Right lobe of liver (tissue), 6 donors: ENCODE measurements around the gene SPIRE1. TPM values are rescaled to one million over a fixed set of nuclear protein-coding genes. Genes with fewer than 3 reads are reported as not detected.
A peak's percentile ranks its signal among the peaks of the same experiment; 100 is the strongest.

ENCODE experiments used
- ATAC-seq, 4 donors: fragments of 200-7000 bp; cut with Tn5 transposase; one replicate each; pipeline ENCODE4 v1.9.1; 2020; ENCODE audit warnings: mild to moderate bottlenecking in 4 of 4, moderate library complexity in 4 of 4
- DNase-seq, 3 donors: peaks; one replicate each; pipeline ENCODE4 v3.0.0-alpha.2; 2020
- H3K27ac ChIP-seq, 3 donors: fragments of 200-600 bp; one replicate each; pipeline ENCODE4 v1.8.0; 2022
- H3K27me3 ChIP-seq, 2 donors: fragments of 200-600 bp; one replicate each; pipeline ENCODE4 v1.8.0; 2022
- H3K36me3 ChIP-seq, 4 donors: fragments of 200-600 bp; sonication (generic) in 1 of 4; one replicate each; pipeline versions ENCODE4 v1.5.1 to v1.8.0; 2017 to 2022; ENCODE audit warnings: control low read depth in 1 of 4
- H3K4me1 ChIP-seq, 4 donors: fragments of 200-600 bp; sonication (generic) in 1 of 4; one replicate each; pipeline versions ENCODE4 v1.5.1 to v1.8.0; 2017 to 2022; ENCODE audit warnings: control low read depth in 1 of 4
- H3K4me3 ChIP-seq, 3 donors: fragments of 200-600 bp; one replicate each; pipeline ENCODE4 v1.8.0; 2022
- H3K9me3 ChIP-seq, 4 donors: fragments of 200-600 bp; sonication (generic) in 1 of 4; one replicate each; pipeline versions ENCODE4 v1.5.1 to v1.8.0; 2017 to 2022; ENCODE audit warnings: control low read depth in 1 of 4
- CTCF ChIP-seq, 4 donors: fragments of 200-600 bp in 3 of 4; fragments of 450-650 bp in 1 of 4; IDR thresholded peaks; one replicate each; pipeline versions ENCODE4 v1.5.1 to v1.8.0; 2016 to 2022; ENCODE audit warnings: antibody characterized with exemption in 4 of 4, mild to moderate bottlenecking in 2 of 4
- POLR2A ChIP-seq: fragments of 450-650 bp; IDR thresholded peaks from one replicate; pipeline ENCODE4 v1.6.1; 2017; ENCODE audit warnings: antibody characterized with exemption, mild to moderate bottlenecking
- WGBS: methylation state at CpG from one replicate; pipeline ENCODE4 v1.1.6; 2018; ENCODE audit warnings: low coverage, low lambda C conversion rate; ENCODE audit not compliant: insufficient coverage; ENCODE audit errors: missing lambda C conversion rate; 5-methylcytosine and 5-hydroxymethylcytosine counted together
- intact Hi-C, 2 donors: fragments of 100-400 bp; cut with DNase I; formaldehyde crosslinking; loops; one replicate each; pipeline versions ENCODE4 v1.11.2 to v1.14.1; 2022
- total RNA-seq, 6 experiments: library from RNA; depleted of rRNA in 2 of 6; stranded (reverse); fragments of >200 nt in 2 of 6; fragmentation: NEBNext Ultra II Directional in 3 of 6; extraction: Animal tissue kit (Norgen Biotek cat#: 25700) in 3 of 6; gene quantifications; one replicate each; pipeline versions ENCODE4 v1.1.0 to v1.2.4, GENCODE V29; 2016 to 2023
- donor health status: DM: no; HTN: yes; CAD: no.
- donor health status: DM: no; HTN: no; CAD: no.
- donor health status: DM: no; HTN: no; CAD: no.
- donor health status: DM: no; HTN: yes; CAD: no.
- donor health status: DM: no; HTN: yes; CAD: no.

SPIRE1 gene
- total RNA-seq, 6 experiments from 2014 or later, result 2.2 to 19.1 (median 7.9) TPM

- DNase-seq, result no peak
Measured at GRCh38 chr18:12463191-12463590, 194.7 kb downstream of the SPIRE1 start.

GRCh38 chr18:12462242-12462641 is 195.7 kb downstream of the SPIRE1 start:
- intact Hi-C loops, result no loop called here
- no peak for DNase-seq
- Histone ChIP-seq H3K27ac (no peak overlapping the region), H3K9me3 (no peaks in the 10 kb centered on the region), H3K27me3 (no peaks in the 10 kb centered on the region), H3K36me3 (no peaks in the 10 kb centered on the region), H3K4me1 (no peaks in the 10 kb centered on the region), H3K4me3 (no peak overlapping the region)
- 95% methylated on average over 2 of the region's 2 CpGs for whole genome bisulfite sequencing
- ATAC-seq, result no peak
- TF ChIP-seq CTCF (IDR thresholded peaks at IDR 0.05) (no peak), POLR2A (no peak)

More at GRCh38 chr18:12463191-12463590, 194.7 kb downstream of the SPIRE1 start:
- H3K4me1 ChIP-seq, result no peaks in the 10 kb centered on the region
- H3K9me3 ChIP-seq, result no peaks in the 10 kb centered on the region
- no peak for TF ChIP-seq CTCF (IDR thresholded peaks at IDR 0.05)
- TF ChIP-seq POLR2A, result no peak
- no peaks in the 10 kb centered on the region for H3K36me3 ChIP-seq
- H3K27me3 ChIP-seq, result no peaks in the 10 kb centered on the region
- intact Hi-C loops, result no loop called here
- 71% methylated on average over 6 of the region's 7 CpGs for WGBS
- peak; percentile 33 to 57 (median 42) for ATAC-seq
- H3K27ac ChIP-seq, result no peak overlapping the region
- no peak overlapping the region for H3K4me3 ChIP-seq

GRCh38 chr18:12461326-12461725 is 196.6 kb downstream of the SPIRE1 start:
- 78% methylated on average over 6 of the region's 6 CpGs for WGBS
- Histone ChIP-seq H3K27ac (peak overlapping the region in 1 of 3 donors; percentile 34), H3K36me3 (no peaks in the 10 kb centered on the region)

GRCh38 chr18:12460874-12461273 is 197.0 kb downstream of the SPIRE1 start:
- Histone ChIP-seq H3K36me3 (no peaks in the 10 kb centered on the region), H3K4me3 (no peak overlapping the region), H3K27me3 (no peaks in the 10 kb centered on the region), H3K4me1 (no peaks in the 10 kb centered on the region), H3K9me3 (no peaks in the 10 kb centered on the region), H3K27ac (peak overlapping the region in 1 of 3 donors; percentile 34)
- DNase-seq, result peak; percentile 40 to 58 (median 54)
- intact Hi-C loops, result no loop called here
- ATAC-seq, result peak; percentile 85 to 96 (median 96)
- 35% methylated on average over 5 of the region's 5 CpGs for WGBS
- TF ChIP-seq POLR2A (no peak), CTCF (IDR thresholded peaks at IDR 0.05) (no peak)

More at GRCh38 chr18:12461326-12461725, 196.6 kb downstream of the SPIRE1 start:
- H3K4me1 ChIP-seq, result no peaks in the 10 kb centered on the region
- intact Hi-C loops, result no loop called here
- no peak for ATAC-seq
- H3K4me3 ChIP-seq, result no peak overlapping the region
- no peaks in the 10 kb centered on the region for H3K9me3 ChIP-seq
- H3K27me3 ChIP-seq, result no peaks in the 10 kb centered on the region
- DNase-seq, result no peak
- TF ChIP-seq POLR2A, result no peak
- no peak for TF ChIP-seq CTCF (IDR thresholded peaks at IDR 0.05)

GRCh38 chr18:12458771-12459170 is 199.1 kb downstream of the SPIRE1 start:
- H3K27ac ChIP-seq, result no peak overlapping the region
- no peak for ATAC-seq
- H3K36me3 ChIP-seq, result peaks cover 0 to 3% (median 0%) of the 10 kb centered on the region in 4 donors
- no peak for DNase-seq
- intact Hi-C loops, result no loop called here
- H3K4me1 ChIP-seq, result no peaks in the 10 kb centered on the region
- no peaks in the 10 kb centered on the region for H3K27me3 ChIP-seq
- TF ChIP-seq POLR2A, result no peak
- TF ChIP-seq CTCF (IDR thresholded peaks at IDR 0.05), result no peak
- 63% methylated on average over 7 of the region's 7 CpGs for WGBS
- no peaks in the 10 kb centered on the region for H3K9me3 ChIP-seq
- H3K4me3 ChIP-seq, result no peak overlapping the region
